Activated CD4-positive, CD25-positive, alpha-beta regulatory T cell treated with anti-CD3 and anti-CD28 coated beads, Interleukin-2, amount 50 U/mL, for 24 hours (primary cell): ENCODE data around the gene WDR93.
A peak's percentile ranks its signal among the peaks of the same experiment; 100 is the strongest.

ENCODE experiments used
- ATAC-seq, 2 donors: fragments of 150-1000 bp; cut with Tn5 transposase; one replicate each; pipeline ENCODE4 v1.10.0; 2021; ENCODE audit warnings: mild to moderate bottlenecking in 1 of 2, moderate library complexity in 1 of 2

The WDR93 gene

DNA sequence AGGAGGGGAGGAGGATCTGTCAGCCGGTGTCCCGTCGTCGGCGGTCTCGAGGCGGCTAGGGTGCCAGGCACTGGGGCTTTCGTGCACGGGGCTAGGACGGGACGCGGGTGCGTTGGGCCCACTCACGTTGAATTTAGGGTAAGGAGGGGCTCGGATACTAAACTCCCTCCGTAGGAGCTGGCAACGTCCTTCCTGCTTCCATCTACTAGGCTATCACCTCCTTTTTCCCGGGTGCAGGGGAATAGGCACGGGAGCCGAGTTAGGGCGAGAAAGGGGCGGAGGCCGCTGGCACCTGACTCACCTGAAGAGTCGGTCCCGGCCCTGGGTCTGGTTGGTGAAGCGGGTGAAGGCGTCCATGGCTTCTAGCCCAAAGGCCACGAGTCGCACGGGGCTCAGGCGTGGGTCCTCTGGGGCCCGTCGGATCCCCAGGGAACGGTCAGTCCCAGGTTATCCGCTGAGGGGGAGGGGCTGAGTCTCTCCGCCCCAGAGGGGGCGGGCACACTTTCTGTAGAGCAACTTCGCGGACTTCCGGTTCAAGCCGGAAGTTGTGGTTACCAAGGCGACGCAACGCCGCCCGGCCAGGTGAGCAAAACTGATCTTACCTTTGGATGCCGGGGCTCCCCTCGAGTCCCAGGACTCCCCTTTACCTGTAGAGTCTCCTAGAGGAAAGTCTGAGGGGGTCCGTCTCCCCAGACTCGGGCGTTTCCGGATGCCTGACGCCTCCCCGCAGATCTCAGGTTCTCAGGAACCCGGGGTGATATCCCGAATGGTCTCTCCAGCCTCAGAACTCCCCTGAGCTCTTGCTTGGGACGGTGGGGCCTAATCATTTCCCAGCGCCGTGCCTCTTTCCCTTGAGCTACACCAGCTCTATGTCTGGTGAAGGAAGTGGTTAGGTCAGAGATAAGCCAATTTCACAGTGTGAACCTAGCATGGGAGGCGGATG is at the start of gene WDR93, which contains the start of gene PEX11A:
TSS of gene WDR93 (plus strand) at position 536 of the 943 bp plus-strand sequence. CDS start 10,936 bp downstream, outside the sequence.
TSS of gene PEX11A (minus strand) at position 479 of the 943 bp plus-strand sequence. CDS start at position 357, 122 bp downstream.
- peak; percentile 88 to 93 for ATAC-seq

- no peak for ATAC-seq
Observed at GRCh38 chr15:89641053-89641452, 49.6 kb upstream of the WDR93 start.

GRCh38 chr15:89642106-89642505 is 48.5 kb upstream of the WDR93 start:
- ATAC-seq = no peak

- no peak for ATAC-seq
Observed at GRCh38 chr15:89645680-89646079, 44.9 kb upstream of the WDR93 start.

GRCh38 chr15:89646416-89647141 is 44.0 kb upstream of the WDR93 start:
- ATAC-seq = no peak

GRCh38 chr15:89647191-89647851 is 43.3 kb upstream of the WDR93 start:
- peak; percentile 37 to 53 for ATAC-seq

DNA sequence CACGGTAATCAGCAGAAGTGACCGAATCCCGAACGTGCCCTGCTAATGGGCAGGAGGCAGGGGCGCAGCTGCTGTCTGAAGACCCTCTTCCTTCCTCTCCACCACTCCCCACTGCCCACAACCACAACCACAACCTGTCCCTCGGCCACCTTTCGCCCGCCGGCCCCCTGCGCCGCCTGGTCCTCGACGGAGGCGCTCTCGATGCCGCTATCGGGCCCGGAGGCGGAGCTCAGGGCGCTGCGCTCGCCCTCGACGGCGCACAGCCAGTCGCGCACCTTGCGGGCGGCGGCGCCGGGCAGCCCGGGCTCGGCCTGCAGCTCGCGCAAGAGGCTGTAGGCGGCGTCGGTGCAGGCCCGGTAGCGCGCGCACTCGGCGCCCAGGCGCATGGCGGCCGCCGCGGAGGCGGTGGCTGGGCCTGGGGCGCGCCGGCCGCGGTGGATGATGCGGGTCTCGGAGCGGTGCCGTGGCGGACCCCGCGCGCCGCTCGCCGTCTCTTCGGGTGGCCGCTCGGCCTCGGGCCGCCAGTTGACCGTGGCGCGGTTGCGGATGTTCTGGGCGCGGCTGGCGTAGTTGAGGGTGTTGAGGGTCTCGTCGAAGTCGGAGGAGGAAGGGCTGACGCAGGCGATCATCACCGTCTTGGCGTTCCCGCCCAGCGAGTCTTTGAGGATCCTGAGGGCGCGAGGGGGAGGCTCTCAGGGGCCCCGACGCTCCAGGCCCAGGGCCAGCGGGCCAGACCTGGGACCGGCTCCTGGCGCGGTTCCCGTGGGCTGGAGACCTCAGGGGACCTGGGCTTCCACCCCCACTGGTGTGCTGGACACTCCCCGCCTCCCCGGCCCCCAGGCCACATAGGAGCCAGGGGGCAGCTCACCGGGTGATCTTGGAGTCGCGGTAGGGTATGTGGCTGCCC is 42.3 kb upstream of the WDR93 start:
- no peak for ATAC-seq

DNA sequence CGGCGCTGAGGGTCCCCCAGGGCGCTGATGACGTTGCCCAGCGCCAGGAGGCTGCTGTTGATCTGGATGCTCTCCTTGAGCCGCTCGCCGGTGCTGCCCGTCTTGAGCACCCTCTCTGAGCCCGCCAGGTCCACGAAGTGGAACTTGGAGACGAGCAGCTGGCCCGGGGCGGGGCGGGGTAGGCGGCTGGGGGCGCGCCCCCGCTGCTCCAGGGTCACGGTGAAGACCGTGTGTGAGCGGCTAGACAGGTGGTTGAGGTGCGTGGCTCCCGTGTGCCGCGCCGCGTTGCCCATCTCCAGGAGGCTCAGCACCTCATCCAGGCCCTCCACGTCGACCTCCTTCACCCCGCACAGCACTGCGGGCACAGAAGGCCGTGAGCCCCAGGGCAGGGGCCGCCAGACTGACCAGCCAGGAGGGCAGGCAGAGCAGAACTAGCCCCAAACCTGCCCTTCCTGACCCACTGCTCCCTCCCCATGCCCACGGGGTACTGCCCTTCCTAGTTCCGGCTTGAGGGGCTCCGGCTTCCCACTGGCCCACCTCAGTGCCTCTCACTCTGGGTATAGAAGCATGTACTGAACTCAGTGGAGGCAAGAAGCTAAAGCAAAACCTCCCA is 41.5 kb upstream of the WDR93 start:
- ATAC-seq = no peak

GRCh38 chr15:89649716-89650115 is 40.9 kb upstream of the WDR93 start:
- no peak for ATAC-seq

DNA sequence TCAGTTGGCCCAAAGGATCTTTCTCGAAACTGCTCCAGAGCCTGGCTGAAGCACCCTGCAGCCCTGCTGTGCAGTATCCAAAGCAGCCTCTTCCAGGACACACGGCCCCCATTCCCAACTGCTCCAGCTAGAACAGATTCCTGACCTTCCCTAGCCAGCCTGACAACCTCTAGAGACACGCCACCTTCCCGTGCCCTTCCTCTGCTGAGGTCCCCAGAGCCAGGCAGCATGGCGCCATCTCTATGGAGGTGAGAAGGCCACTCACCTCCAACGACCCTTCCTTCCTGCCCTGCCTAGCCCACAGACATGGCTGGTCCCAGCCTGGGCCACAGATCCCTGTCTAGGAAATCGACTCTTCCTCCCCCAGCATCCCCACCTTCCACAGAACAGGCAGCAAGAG is 38.5 kb upstream of the WDR93 start:
- no peak for ATAC-seq

DNA sequence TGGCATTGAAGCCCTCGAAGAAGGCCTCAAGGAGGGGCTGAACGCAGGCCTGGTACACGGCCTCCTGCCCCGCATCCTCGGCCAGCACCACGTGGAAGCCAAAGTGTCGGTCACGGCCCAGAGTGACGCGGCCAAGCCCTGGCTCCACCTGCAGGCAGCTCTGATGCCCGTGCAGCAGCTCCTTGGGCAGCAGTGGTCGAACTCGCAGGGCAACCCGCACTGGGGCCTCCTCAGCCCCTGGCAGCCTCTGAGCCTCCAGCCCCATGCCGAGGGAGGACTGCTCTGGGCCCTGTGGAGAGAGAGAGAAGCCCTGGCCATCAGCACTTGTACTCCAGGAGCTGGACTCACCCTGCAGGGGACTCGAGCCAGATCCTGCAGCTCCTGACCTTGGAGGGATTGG is 37.9 kb upstream of the WDR93 start:
- ATAC-seq = no peak

DNA sequence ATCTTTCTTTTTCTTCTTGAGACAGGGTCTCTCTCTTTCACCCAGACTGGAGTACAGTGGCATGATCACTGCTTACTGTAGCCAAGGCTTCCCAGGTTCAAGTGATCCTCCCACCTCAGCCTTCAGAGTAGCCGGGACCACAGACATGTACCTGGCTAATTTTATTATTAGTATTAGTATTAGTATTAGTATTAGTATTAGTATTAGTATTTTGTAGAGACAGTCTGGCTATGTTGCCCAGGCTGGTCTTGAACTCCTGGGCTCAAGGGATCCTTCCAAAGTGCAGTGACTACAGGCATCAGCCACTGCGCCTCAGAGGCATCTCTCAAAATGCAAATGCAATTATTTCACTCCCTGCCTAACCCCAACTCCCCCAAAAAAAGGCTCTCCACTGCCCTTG is 37.0 kb upstream of the WDR93 start:
- ATAC-seq = no peak

DNA sequence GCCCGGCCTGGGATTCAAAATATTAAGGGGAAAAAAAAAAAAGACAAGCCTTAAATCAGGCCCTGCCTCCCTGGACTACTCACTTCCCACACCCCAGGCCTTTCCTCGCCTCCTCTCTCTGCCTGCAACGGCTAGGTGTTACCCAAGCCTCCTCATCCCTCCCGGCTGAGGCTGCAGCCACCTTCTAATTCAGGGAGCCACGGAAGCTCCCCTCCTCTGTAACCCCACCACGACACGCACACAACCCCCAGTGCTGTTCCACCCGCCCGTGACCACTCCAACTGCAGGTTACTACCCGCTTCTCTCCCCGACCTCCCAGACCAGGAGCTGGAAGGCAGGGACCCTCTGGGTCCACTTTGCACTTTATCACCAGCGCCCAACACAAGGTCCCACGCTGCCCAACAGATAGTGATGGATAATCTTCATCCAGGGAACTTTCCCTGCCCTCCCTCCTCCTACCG is 36.3 kb upstream of the WDR93 start:
- ATAC-seq = no peak

DNA sequence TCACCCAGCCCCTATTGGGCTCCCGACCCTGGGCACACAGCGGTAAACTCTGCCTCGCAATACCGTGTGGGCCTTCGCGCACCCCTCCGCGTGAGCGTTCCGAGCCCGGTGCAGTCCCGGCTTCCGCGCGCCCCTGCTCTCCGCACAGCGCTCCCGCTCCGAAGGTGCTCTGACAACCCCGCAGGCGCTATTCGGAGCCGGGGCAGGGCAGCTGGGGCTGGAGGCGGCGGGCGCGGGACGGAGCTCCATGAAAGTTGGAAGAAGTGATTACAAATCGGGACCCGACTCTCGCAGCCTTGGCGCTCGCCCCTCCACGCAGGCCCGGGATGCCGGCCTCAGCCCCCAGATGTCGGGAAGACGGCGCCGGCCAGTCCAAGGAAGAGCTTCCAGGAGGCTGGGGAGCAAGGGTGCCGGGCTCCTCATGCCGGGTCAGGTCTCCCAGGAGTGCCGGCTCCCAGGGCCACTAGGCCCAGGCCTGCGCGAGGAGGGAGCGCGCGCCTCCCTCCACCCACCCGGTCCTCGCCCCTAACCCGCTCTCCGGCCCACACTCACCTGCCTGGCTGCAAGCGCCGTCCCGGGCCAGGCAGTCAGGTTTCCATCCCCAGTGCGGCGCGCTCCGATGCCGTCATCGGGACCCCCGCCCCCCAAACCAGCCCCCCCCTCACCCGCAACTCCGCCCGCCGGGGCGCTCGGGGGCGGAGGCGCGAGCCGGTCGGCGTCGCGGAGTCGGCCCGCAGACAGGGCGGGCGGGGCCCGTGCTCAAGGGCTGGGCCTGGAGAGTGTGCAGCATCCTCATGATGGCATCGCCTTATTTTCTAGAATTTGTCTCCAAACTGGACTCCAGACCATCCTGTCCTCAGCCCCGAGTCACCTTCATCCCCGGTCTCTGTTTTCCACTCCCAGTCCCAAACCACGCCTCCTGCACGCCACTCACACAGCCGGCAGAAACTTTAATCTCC is 35.5 kb upstream of the WDR93 start, which contains the start of gene KIF7:
TSS of gene KIF7 (minus strand) at position 621 of the 959 bp plus-strand sequence. CDS start 2,537 bp downstream, outside the sequence.
- ATAC-seq = no peak

DNA sequence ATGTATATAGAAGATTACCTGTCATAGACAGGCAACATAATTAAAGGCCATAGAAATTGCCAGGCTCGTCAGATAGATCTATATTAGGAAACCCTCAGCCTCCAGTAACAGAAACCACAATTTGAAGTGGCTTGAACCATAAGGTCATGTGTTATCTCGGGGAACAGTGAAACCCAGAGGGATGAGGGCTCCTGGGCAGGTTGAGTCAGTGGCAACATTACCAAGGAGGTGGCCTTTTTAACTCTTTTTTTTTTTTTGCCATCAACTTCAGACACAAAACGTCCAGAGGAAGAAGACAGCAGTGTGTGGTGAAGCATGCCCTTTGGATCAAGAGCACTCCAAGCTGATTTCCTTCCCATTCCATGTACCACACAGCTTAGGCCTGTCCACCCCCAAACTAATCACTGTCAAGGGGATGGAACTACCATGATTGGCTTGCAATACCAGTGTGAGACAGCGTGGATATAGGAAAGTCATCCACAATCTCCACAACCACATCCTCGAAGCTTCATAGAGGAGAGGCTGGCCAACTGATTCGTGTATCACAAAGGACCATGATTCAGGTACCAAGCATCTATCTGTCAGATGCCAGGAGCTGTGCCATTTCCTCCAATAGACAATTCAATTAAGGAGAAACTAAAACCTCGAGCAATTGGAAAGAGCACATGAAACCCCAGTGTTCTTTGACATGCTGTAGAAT is 34.3 kb upstream of the WDR93 start:
- no peak for ATAC-seq

GRCh38 chr15:89657686-89658200 is 32.9 kb upstream of the WDR93 start:
- no peak for ATAC-seq

- ATAC-seq = no peak
Observed at GRCh38 chr15:89659295-89659694, 31.3 kb upstream of the WDR93 start.

DNA sequence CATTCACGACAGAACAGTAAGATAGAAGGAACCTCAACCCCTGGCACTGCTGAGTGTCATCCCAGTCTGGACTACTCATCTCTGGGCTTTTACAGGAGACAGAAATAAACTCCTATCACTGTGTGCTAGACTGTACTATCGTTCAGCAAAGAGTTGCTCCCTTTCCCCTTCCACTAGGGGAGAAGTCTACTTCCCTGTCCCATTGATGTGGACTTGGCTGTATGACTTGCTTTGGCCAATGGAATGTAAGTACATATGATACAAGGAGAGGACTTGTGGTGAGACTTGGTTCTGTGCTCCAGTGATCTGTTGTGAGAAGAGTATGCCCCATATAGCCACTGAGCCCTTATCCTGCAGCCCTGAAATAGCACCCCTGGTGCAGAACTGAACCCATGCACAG is 30.1 kb upstream of the WDR93 start:
- no peak for ATAC-seq
